Left ventricle myocardium inferior (tissue), 1 donor: ENCODE measurements around the gene ELFN2. TPM values are rescaled to one million over a fixed set of nuclear protein-coding genes. Genes with fewer than 3 reads are reported as not detected.
"Not testable (repeated sequence)": the region's sequence is repeated elsewhere in the genome, so short reads cannot be mapped to it uniquely, and the experiment has no call there.

Experiments
- DNase-seq: peaks from one replicate; pipeline ENCODE4 v3.0.0-alpha.2; 2020
- H3K27ac ChIP-seq: fragments of 200-600 bp; replicated peaks from 2 replicates; pipeline ENCODE4 v1.8.0; 2021
- H3K27me3 ChIP-seq: fragments of 200-600 bp; 2 replicates; pipeline ENCODE4 v1.8.0; 2021; ENCODE audit warnings: low read depth
- H3K36me3 ChIP-seq: fragments of 200-600 bp; 2 replicates; pipeline ENCODE4 v1.8.0; 2021
- H3K4me1 ChIP-seq: fragments of 200-600 bp; 2 replicates; pipeline ENCODE4 v1.8.0; 2021
- H3K4me3 ChIP-seq: fragments of 200-600 bp; 2 replicates; pipeline ENCODE4 v1.8.0; 2021; ENCODE audit warnings: mild to moderate bottlenecking, moderate library complexity
- H3K9me3 ChIP-seq: fragments of 200-600 bp; replicated peaks from 2 replicates; pipeline ENCODE4 v1.8.0; 2021
- intact Hi-C: fragments of 100-400 bp; cut with micrococcal nuclease; formaldehyde crosslinking; loops from one replicate; pipeline ENCODE4 v1.11.0; 2022
- total RNA-seq: library from RNA; stranded (reverse); fragmentation: NEBNext Ultra II Directional; extraction: Animal tissue kit (Norgen Biotek cat#: 25700); gene quantifications from one replicate; pipeline ENCODE4 v1.2.1, GENCODE V29; 2021
- TF ChIP-seq, protein P1 (sequence below): fragments of 200-600 bp; IDR thresholded peaks from 2 replicates; pipeline ENCODE4 v1.8.0; 2021; ENCODE audit warnings: antibody characterized with exemption, mild to moderate bottlenecking, borderline replicate concordance
- donor health status: DM: no; HTN: yes; CAD: no; lungs with severe emphysema.

Gene ELFN2
- total RNA-seq, 1 donor from 2014 or later: not detected

DNA sequence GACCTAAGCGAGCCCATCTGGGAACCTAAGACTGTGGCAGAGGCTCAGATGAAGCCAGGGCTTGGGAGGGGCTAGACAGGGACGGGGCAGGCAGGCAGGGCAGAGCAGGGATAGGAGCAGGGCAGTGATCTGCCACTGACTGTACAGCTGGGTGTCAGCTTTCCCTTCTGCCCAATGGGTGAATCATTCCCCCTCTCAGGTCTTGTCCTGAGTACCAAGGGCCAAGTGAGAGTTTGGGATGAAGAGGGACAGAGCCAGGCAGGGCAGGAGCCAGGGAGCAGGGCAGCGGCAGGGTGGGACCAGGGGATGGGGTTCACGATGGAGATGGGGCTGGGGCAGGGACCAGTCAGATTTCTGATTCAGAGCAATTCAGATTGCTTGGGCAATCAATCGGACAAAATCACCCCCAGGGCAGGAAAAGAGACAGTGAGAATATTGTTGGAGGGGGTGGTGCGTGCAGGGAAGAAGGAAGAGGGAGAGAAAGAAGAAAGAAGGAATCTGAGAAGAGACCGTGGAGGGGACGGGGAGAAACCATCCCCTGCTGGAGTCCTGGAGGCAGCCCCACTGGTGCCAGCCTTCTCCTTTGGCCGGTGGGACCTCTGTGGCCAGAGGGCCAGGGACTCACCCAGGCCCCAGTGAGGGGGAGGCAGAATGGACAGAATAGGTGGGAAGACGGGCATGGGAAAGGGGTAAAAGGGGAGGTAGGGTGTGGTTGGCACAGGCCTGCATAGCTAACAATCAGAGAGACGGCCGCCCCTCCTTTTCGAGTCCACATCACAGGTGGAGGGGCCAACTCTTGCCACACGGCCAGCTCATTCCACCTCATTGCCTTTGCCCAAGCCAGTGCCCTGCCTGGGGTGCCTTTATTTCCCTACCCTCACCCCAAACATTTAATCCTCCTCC, 97.8 kb downstream of the ELFN2 start:
- no peak for DNase-seq
- H3K4me3 ChIP-seq: no peak overlapping the region
- H3K27ac ChIP-seq: no peak overlapping the region
- no peaks in the 10 kb centered on the region for H3K36me3 ChIP-seq
- peaks cover 97% of the 10 kb centered on the region for H3K27me3 ChIP-seq
- intact Hi-C loops: loop anchor here (10.0 kb wide), 1 partner anchor 105 kb away; no protein-coding TSS in a partner anchor
- H3K9me3 ChIP-seq: no peaks in the 10 kb centered on the region
- H3K4me1 ChIP-seq: peaks cover 8% of the 10 kb centered on the region
- TF ChIP-seq, protein P1, sequence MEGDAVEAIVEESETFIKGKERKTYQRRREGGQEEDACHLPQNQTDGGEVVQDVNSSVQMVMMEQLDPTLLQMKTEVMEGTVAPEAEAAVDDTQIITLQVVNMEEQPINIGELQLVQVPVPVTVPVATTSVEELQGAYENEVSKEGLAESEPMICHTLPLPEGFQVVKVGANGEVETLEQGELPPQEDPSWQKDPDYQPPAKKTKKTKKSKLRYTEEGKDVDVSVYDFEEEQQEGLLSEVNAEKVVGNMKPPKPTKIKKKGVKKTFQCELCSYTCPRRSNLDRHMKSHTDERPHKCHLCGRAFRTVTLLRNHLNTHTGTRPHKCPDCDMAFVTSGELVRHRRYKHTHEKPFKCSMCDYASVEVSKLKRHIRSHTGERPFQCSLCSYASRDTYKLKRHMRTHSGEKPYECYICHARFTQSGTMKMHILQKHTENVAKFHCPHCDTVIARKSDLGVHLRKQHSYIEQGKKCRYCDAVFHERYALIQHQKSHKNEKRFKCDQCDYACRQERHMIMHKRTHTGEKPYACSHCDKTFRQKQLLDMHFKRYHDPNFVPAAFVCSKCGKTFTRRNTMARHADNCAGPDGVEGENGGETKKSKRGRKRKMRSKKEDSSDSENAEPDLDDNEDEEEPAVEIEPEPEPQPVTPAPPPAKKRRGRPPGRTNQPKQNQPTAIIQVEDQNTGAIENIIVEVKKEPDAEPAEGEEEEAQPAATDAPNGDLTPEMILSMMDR: no peak

DNA sequence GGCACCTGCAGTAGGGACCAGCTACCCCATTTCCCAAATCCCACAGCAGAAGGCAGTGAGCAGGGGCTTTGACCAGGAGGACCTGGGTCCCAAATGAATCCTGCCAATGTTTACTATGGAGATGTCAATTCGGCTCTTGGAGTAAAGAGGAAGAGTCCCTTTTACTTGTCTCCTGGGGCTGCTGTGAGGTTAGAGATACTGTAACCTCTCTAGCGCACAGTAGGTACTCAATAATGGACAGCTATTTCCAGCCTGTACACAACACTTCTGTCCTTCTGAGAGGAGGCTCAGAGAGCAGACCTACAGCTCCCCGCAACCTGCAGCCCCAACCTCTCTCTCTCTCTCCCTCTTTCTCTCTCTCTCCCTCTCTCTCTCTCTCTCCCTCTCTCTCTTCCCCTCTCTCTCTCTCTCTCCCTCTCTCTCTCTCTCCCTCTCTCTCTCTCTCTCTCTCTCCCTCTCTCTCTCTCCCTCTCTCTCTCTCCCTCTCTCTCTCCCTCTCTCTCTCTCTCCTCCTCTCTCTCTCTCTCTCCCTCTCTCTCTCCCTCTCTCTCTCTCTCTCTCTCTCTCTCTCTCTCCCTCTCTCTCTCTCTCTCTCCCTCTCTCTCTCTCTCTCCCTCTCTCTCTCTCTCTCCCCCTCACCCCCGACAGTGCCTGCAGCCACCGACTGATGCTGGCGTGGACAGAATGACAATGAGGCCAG, 98.6 kb downstream of the ELFN2 start:
- DNase-seq, H3K36me3 ChIP-seq, H3K4me1 ChIP-seq, H3K27ac ChIP-seq, H3K9me3 ChIP-seq, H3K4me3 ChIP-seq: not testable (repeated sequence)
- H3K27me3 ChIP-seq: peaks cover 97% of the 10 kb centered on the region
- intact Hi-C loops: loop anchor here (10.0 kb wide), 1 partner anchor 106 kb away; no protein-coding TSS in a partner anchor

DNA sequence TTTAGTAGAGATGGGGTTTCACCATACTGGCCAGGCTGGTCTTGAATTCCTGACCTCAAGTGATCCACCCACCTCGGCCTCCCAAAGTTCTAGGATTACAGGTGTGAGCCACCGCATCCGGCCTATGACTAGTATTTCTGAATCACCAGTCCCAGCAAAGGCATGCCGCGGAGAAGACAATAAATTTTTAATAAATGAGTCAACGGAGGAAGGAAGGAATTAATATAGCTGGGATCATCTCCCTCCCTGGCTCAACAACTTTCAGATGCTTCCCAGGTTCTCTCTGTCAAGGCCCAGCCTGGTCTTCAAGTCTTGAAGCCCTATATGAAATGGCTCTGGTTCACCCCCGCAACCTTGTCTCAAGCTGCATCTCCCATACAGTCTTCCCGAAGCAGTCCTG, 99.3 kb downstream of the ELFN2 start:
- Histone ChIP-seq H3K4me1 (peaks cover 6% of the 10 kb centered on the region), H3K27ac (no peak overlapping the region), H3K9me3 (no peaks in the 10 kb centered on the region), H3K36me3 (no peaks in the 10 kb centered on the region), H3K4me3 (no peak overlapping the region), H3K27me3 (peaks cover 97% of the 10 kb centered on the region)
- TF ChIP-seq, protein P1: no peak
- intact Hi-C loops: loop anchor here (10.0 kb wide), 1 partner anchor 107 kb away; no protein-coding TSS in a partner anchor
- no peak for DNase-seq

DNA sequence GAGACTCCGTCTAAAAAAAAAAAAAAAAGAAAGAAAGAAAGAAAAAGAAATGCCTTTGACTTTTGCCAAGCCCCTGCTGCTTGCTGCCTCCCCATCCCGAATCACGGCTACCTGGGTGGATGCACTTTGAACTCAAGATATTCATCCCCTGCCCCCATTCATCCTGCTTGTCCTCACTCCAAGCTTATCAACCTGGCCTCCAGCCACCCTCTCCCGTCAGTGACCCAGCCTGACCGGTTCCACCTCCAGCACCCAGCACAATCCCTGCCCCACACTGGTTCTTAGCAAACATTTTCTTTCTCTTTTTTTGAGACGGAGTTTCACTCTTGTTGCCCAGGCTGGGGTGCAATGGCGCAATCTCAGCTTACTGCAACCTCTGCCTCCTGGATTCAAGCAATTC, 100.6 kb downstream of the ELFN2 start:
- H3K27ac ChIP-seq: no peak overlapping the region
- intact Hi-C loops: loop anchor here (10.0 kb wide), 1 partner anchor 108 kb away; no protein-coding TSS in a partner anchor
- H3K9me3 ChIP-seq: no peaks in the 10 kb centered on the region
- peaks cover 6% of the 10 kb centered on the region for H3K4me1 ChIP-seq
- H3K4me3 ChIP-seq: no peak overlapping the region
- H3K27me3 ChIP-seq: peaks cover 97% of the 10 kb centered on the region
- TF ChIP-seq, protein P1: no peak
- no peaks in the 10 kb centered on the region for H3K36me3 ChIP-seq
- no peak for DNase-seq

DNA sequence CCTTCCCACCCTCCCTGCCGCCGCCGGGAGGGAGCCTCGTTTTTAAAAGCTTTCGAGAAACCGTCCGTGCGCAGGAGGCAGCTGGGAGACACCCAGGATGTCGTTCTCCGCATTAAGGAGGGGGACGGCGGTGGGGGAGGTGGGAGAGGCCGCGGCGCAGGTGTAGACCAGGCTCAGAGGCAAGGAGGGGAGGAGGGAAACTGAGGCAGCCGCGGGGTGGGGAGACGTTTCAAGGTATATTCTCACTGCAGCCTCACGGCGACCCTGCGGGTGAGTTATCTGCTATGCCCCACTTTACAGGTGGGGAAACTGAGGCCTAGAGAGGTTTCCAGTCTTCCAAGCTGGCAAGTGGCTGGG, 102.3 kb downstream of the ELFN2 start:
- no peak overlapping the region for H3K4me3 ChIP-seq
- TF ChIP-seq, protein P1: no peak

More for the DNA sequence above, 102.3 kb downstream of the ELFN2 start:
- Histone ChIP-seq H3K27ac (no peak overlapping the region), H3K4me1 (peaks cover 6% of the 10 kb centered on the region), H3K36me3 (no peaks in the 10 kb centered on the region), H3K27me3 (peaks cover 95% of the 10 kb centered on the region), H3K9me3 (no peaks in the 10 kb centered on the region)
- no peak for DNase-seq
- intact Hi-C loops: loop anchor here (10.0 kb wide), 1 partner anchor 110 kb away; no protein-coding TSS in a partner anchor
